Fibroblast of skin of abdomen (primary cell): Measurements from ENCODE around the gene MBD3L2B. TPM values are rescaled to one million over a fixed set of nuclear protein-coding genes. Genes with fewer than 3 reads are reported as not detected.
A peak's percentile ranks its signal among the peaks of the same experiment; 100 is the strongest.
"Not testable (repeated sequence)": the region's sequence is repeated elsewhere in the genome, so short reads cannot be mapped to it uniquely, and the experiment has no call there.

ENCODE experiments used
- DNase-seq: peaks from one replicate; pipeline ENCODE4 v3.0.0-alpha.2; 2013
- polyA plus RNA-seq, 2 experiments: library from polyadenylated mRNA; unstranded; fragments of 120-200 nt; gene quantifications; one replicate each; pipeline ENCODE4 v1.2.1, GENCODE V29; 2013; ENCODE audit not compliant: insufficient read length in 2 of 2

Gene MBD3L2B
- not detected for polyA plus RNA-seq (2013, experiment 1 of 2; ENCODE audit: insufficient read length)
- not detected for polyA plus RNA-seq (2013, experiment 2 of 2; ENCODE audit: insufficient read length)

GRCh38 chr19:7021331-7021730 is at the start of gene MBD3L2B:
Gene MBD3L2B (minus strand): TSS chr19:7021431. CDS start chr19:7021397, 34 bp downstream.
- not testable (repeated sequence) for DNase-seq

GRCh38 chr19:7069904-7070226 is 48.6 kb upstream of the MBD3L2B start:
- DNase-seq = no peak

GRCh38 chr19:7069042-7069903 is 48.0 kb upstream of the MBD3L2B start, which contains the start of gene ZNF557:
Gene ZNF557 (plus strand): TSS chr19:7069703. CDS start chr19:7075075, 5,372 bp downstream.
- peak; percentile 96 for DNase-seq

GRCh38 chr19:7068599-7068998 is 47.4 kb upstream of the MBD3L2B start:
- DNase-seq = no peak

GRCh38 chr19:7067716-7068115 is 46.5 kb upstream of the MBD3L2B start:
- DNase-seq = peak; percentile 34

- not testable (repeated sequence) for DNase-seq
These were observed 45.9 kb upstream of the MBD3L2B start for GRCh38 chr19:7067122-7067521.

- DNase-seq = no peak
These were observed 42.7 kb upstream of the MBD3L2B start for GRCh38 chr19:7063764-7064418.

GRCh38 chr19:7063339-7063738 is 42.1 kb upstream of the MBD3L2B start:
- no peak for DNase-seq

GRCh38 chr19:7059977-7060376 is 38.7 kb upstream of the MBD3L2B start:
- DNase-seq = not testable (repeated sequence)

- DNase-seq = not testable (repeated sequence)
These were observed 37.3 kb upstream of the MBD3L2B start, which contains the start of gene MBD3L3 for GRCh38 chr19:7058576-7058975. Gene MBD3L3 (minus strand): TSS chr19:7058676. CDS start chr19:7058605, 71 bp downstream.

GRCh38 chr19:7056371-7056770 is 35.1 kb upstream of the MBD3L2B start:
- DNase-seq = not testable (repeated sequence)

- not testable (repeated sequence) for DNase-seq
These were observed 34.4 kb upstream of the MBD3L2B start for GRCh38 chr19:7055679-7056078.

- DNase-seq = not testable (repeated sequence)
These were observed 33.6 kb upstream of the MBD3L2B start for GRCh38 chr19:7054635-7055368.

- not testable (repeated sequence) for DNase-seq
These were observed 31.7 kb upstream of the MBD3L2B start for GRCh38 chr19:7052896-7053295.

GRCh38 chr19:7051421-7051820 is 30.2 kb upstream of the MBD3L2B start:
- DNase-seq = not testable (repeated sequence)

GRCh38 chr19:7049021-7049420 is 27.8 kb upstream of the MBD3L2B start, which contains the start of gene MBD3L2:
Gene MBD3L2 (plus strand): TSS chr19:7049321. CDS start chr19:7049374, 53 bp downstream.
- not testable (repeated sequence) for DNase-seq

GRCh38 chr19:7041563-7041962 is 20.3 kb upstream of the MBD3L2B start:
- not testable (repeated sequence) for DNase-seq

GRCh38 chr19:7040079-7040478 is 18.8 kb upstream of the MBD3L2B start, which contains the start of gene MBD3L4:
Gene MBD3L4 (minus strand): TSS chr19:7040179. CDS start chr19:7040144, 35 bp downstream.
- DNase-seq = not testable (repeated sequence)

- not testable (repeated sequence) for DNase-seq
These were observed 9.0 kb upstream of the MBD3L2B start, which contains the start of gene MBD3L5 for GRCh38 chr19:7030278-7030677. Gene MBD3L5 (plus strand): TSS chr19:7030578. CDS start chr19:7030612, 34 bp downstream.

GRCh38 chr19:7028790-7029189 is 7.6 kb upstream of the MBD3L2B start:
- not testable (repeated sequence) for DNase-seq

- DNase-seq = no peak
These were observed 2.4 kb downstream of the MBD3L2B start for GRCh38 chr19:7018828-7019227.

- no peak for DNase-seq
These were observed 7.6 kb downstream of the MBD3L2B start for GRCh38 chr19:7013678-7014077.
